Activated CD4-positive, CD25-positive, alpha-beta regulatory T cell treated with anti-CD3 and anti-CD28 coated beads, Interleukin-2, amount 50 U/mL, for 16 hours (primary cell): ENCODE data around the gene OGG1.

Experiments used
- DNase-seq: peaks from one replicate; pipeline ENCODE4 v3.0.0-alpha.2; 2020; ENCODE audit warnings: low read depth, low spot score

The OGG1 gene

GRCh38 chr3:9727743-9728142 lies 22.0 kb upstream of the OGG1 start:
- DNase-seq: no peak

- no peak for DNase-seq
These were observed 20.3 kb upstream of the OGG1 start for GRCh38 chr3:9729419-9729818.

- no peak for DNase-seq
These were observed 19.0 kb upstream of the OGG1 start for GRCh38 chr3:9730657-9731205.

GRCh38 chr3:9731206-9732079 lies 18.3 kb upstream of the OGG1 start, which contains the start of gene BRPF1:
Gene BRPF1, plus strand, starts transcription at chr3:9731735. Its CDS starts 2,406 bp downstream, at chr3:9734141.
- DNase-seq: peak; percentile 96

GRCh38 chr3:9732080-9732739 lies 17.5 kb upstream of the OGG1 start:
- no peak for DNase-seq

- no peak for DNase-seq
These were observed 17.0 kb upstream of the OGG1 start for GRCh38 chr3:9732740-9733115.

GRCh38 chr3:9736831-9737230 lies 12.9 kb upstream of the OGG1 start:
- DNase-seq: no peak

GRCh38 chr3:9739181-9739580 lies 10.6 kb upstream of the OGG1 start:
- no peak for DNase-seq

- no peak for DNase-seq
These were observed 7.2 kb upstream of the OGG1 start for GRCh38 chr3:9742560-9742959.

- DNase-seq: no peak
These were observed 6.2 kb upstream of the OGG1 start for GRCh38 chr3:9743548-9743947.

GRCh38 chr3:9744162-9744561 lies 5.6 kb upstream of the OGG1 start:
- no peak for DNase-seq

GRCh38 chr3:9745521-9745920 lies 4.2 kb upstream of the OGG1 start:
- DNase-seq: no peak

- DNase-seq: no peak
These were observed 3.4 kb upstream of the OGG1 start for GRCh38 chr3:9746330-9746729.

GRCh38 chr3:9747267-9747666 lies 2.5 kb upstream of the OGG1 start:
- no peak for DNase-seq

- DNase-seq: no peak
These were observed 1.7 kb upstream of the OGG1 start for GRCh38 chr3:9748031-9748430.

GRCh38 chr3:9749296-9749644 lies 482 bp upstream of the OGG1 start:
- no peak for DNase-seq

- no peak for DNase-seq
These were observed 1.0 kb downstream of the OGG1 start for GRCh38 chr3:9750556-9751411.

- no peak for DNase-seq
These were observed 4.9 kb downstream of the OGG1 start for GRCh38 chr3:9754678-9755077.

GRCh38 chr3:9757427-9757826 lies 7.7 kb downstream of the OGG1 start:
- no peak for DNase-seq

GRCh38 chr3:9760779-9761505 lies 11.2 kb downstream of the OGG1 start:
- DNase-seq: no peak

- no peak for DNase-seq
These were observed 12.2 kb downstream of the OGG1 start for GRCh38 chr3:9761919-9762318.
